ENCODE measurements around the gene RELL2.

The RELL2 gene

DNA sequence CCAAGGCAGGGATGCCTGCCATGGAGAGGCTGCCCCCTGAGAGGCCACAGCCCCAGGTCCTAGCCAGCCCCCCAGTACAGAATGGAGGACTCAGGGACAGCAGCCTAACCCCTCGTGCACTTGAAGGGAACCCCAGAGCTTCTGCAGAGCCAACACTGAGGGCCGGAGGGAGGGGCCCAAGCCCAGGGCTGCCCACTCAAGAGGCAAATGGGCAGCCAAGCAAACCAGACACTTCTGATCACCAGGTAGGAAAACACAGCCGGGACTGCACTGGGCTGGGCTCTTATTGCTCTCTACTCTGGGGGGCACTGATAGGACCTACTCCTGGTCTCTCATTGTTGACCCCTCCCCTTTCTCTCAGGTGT, 3.2 kb downstream of the RELL2 start:
- Histone ChIP-seq H2AFZ (ENCODE audit: low read depth) (no peak overlapping the region), H4K20me1 (ENCODE audit: insufficient read depth) (no peaks in the 10 kb centered on the region), H3K79me2 (ENCODE audit: insufficient read depth, low read depth) (peaks cover 12% of the 10 kb centered on the region), H3K27me3 (ENCODE audit: insufficient read depth, low read depth) (no peaks in the 10 kb centered on the region), H3K36me3 (ENCODE audit: insufficient read depth) (no peaks in the 10 kb centered on the region), H3K4me2 (no peak overlapping the region), H3K27ac (no peak overlapping the region), H3K4me3 (IDR thresholded peaks at IDR 0.05; ENCODE audit: insufficient read depth, low read depth, low read length) (no peak overlapping the region), H3K9ac (no peak overlapping the region), H3K4me1 (ENCODE audit: low read depth, poor library complexity, severe bottlenecking) (peaks cover 20% of the 10 kb centered on the region)
- TF ChIP-seq, protein P1, sequence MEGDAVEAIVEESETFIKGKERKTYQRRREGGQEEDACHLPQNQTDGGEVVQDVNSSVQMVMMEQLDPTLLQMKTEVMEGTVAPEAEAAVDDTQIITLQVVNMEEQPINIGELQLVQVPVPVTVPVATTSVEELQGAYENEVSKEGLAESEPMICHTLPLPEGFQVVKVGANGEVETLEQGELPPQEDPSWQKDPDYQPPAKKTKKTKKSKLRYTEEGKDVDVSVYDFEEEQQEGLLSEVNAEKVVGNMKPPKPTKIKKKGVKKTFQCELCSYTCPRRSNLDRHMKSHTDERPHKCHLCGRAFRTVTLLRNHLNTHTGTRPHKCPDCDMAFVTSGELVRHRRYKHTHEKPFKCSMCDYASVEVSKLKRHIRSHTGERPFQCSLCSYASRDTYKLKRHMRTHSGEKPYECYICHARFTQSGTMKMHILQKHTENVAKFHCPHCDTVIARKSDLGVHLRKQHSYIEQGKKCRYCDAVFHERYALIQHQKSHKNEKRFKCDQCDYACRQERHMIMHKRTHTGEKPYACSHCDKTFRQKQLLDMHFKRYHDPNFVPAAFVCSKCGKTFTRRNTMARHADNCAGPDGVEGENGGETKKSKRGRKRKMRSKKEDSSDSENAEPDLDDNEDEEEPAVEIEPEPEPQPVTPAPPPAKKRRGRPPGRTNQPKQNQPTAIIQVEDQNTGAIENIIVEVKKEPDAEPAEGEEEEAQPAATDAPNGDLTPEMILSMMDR (conservative IDR thresholded peaks at IDR 0.05; ENCODE audit: low read depth, low read length), result no peak

DNA sequence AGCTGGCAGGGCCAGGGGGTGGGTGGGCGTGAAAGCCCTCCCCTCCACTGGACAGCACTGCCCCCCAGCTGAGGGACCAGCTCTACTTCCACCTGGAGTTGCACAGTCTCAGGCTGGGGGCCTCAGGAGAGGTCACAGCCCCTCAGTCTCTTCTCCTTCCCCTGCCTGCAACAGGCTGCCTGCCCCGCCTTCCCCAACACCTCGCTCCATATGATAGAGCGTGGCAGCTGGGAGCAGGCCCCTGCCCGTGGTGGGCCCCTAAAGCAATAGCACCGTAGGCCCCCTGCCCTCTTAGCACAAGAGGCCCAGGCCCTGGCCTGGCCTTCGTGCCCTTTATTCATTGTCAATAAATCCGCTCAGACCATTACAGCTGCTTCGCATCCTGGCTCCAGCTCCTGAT, 3.9 kb downstream of the RELL2 start:
- no peaks in the 10 kb centered on the region for H3K27me3 ChIP-seq (ENCODE audit: insufficient read depth, low read depth)
- no peak overlapping the region for H3K4me2 ChIP-seq
- no peak overlapping the region for H3K27ac ChIP-seq
- peaks cover 5% of the 10 kb centered on the region for H3K79me2 ChIP-seq (ENCODE audit: insufficient read depth, low read depth)
- no peaks in the 10 kb centered on the region for H4K20me1 ChIP-seq (ENCODE audit: insufficient read depth)
- no peak overlapping the region for H2AFZ ChIP-seq (ENCODE audit: low read depth)
- TF ChIP-seq, protein P1 (conservative IDR thresholded peaks at IDR 0.05; ENCODE audit: low read depth, low read length), result no peak
- no peaks in the 10 kb centered on the region for H3K36me3 ChIP-seq (ENCODE audit: insufficient read depth)
- no peak overlapping the region for H3K4me3 ChIP-seq (IDR thresholded peaks at IDR 0.05; ENCODE audit: insufficient read depth, low read depth, low read length)
- H3K4me1 ChIP-seq (ENCODE audit: low read depth, poor library complexity, severe bottlenecking), result peaks cover 13% of the 10 kb centered on the region
- no peak overlapping the region for H3K9ac ChIP-seq

DNA sequence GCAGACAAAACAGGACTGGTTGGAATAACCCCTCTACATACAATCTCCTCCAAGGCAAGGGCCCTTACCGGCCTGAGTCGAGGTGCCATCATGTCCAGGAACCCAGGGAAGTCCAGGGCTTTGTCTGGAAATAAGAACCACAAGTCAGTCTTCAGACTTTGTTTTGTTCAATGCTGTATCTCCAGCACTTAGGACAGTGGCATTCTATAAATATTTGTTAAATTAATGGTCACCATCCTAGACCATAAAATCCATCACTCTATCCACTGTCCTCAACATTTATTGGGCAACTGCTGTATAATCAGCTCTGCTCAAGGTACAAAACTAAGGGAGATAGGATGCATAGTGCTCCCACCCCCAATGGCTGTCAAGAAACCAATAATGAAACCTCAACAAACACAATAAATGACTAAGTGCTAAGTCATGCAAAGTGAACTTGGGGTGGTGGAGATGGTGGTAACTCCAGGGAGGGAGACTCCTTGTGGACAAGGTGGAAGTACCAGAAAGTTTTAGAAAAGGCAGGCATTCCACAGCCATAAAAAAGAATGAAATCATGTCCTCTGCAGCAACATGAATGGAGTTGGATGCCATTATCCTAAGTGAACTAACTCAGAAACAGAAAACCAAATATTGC, 5.0 kb downstream of the RELL2 start:
- H3K36me3 ChIP-seq (ENCODE audit: insufficient read depth), result no peaks in the 10 kb centered on the region
- no peaks in the 10 kb centered on the region for H3K79me2 ChIP-seq (ENCODE audit: insufficient read depth, low read depth)
- no peak overlapping the region for H3K9ac ChIP-seq
- TF ChIP-seq, protein P1 (conservative IDR thresholded peaks at IDR 0.05; ENCODE audit: low read depth, low read length), result no peak
- no peak overlapping the region for H3K4me3 ChIP-seq (IDR thresholded peaks at IDR 0.05; ENCODE audit: insufficient read depth, low read depth, low read length)
- H4K20me1 ChIP-seq (ENCODE audit: insufficient read depth), result no peaks in the 10 kb centered on the region
- H3K27ac ChIP-seq, result no peak overlapping the region
- H3K4me2 ChIP-seq, result no peak overlapping the region
- H3K27me3 ChIP-seq (ENCODE audit: insufficient read depth, low read depth), result no peaks in the 10 kb centered on the region
- no peak overlapping the region for H2AFZ ChIP-seq (ENCODE audit: low read depth)
- peaks cover 10% of the 10 kb centered on the region for H3K4me1 ChIP-seq (ENCODE audit: low read depth, poor library complexity, severe bottlenecking)

- Histone ChIP-seq H3K4me1 (ENCODE audit: low read depth, poor library complexity, severe bottlenecking) (peaks cover 10% of the 10 kb centered on the region), H3K79me2 (ENCODE audit: insufficient read depth, low read depth) (no peaks in the 10 kb centered on the region), H4K20me1 (ENCODE audit: insufficient read depth) (no peaks in the 10 kb centered on the region), H3K27me3 (ENCODE audit: insufficient read depth, low read depth) (no peaks in the 10 kb centered on the region), H3K4me3 (IDR thresholded peaks at IDR 0.05; ENCODE audit: insufficient read depth, low read depth, low read length) (no peak overlapping the region), H3K36me3 (ENCODE audit: insufficient read depth) (no peaks in the 10 kb centered on the region), H3K27ac (no peak overlapping the region), H3K9ac (no peak overlapping the region), H2AFZ (ENCODE audit: low read depth) (no peak overlapping the region), H3K4me2 (no peak overlapping the region)
- TF ChIP-seq, protein P1 (conservative IDR thresholded peaks at IDR 0.05; ENCODE audit: low read depth, low read length), result no peak
These were observed 9.2 kb downstream of the RELL2 start for GRCh38 chr5:141646026-141646425.

Measured in KMS-11 (cell line).